ENCODE data around the gene YIF1A.
"Not testable (repeated sequence)": the region's sequence is repeated elsewhere in the genome, so short reads cannot be mapped to it uniquely, and the experiment has no call there.

The YIF1A gene

DNA sequence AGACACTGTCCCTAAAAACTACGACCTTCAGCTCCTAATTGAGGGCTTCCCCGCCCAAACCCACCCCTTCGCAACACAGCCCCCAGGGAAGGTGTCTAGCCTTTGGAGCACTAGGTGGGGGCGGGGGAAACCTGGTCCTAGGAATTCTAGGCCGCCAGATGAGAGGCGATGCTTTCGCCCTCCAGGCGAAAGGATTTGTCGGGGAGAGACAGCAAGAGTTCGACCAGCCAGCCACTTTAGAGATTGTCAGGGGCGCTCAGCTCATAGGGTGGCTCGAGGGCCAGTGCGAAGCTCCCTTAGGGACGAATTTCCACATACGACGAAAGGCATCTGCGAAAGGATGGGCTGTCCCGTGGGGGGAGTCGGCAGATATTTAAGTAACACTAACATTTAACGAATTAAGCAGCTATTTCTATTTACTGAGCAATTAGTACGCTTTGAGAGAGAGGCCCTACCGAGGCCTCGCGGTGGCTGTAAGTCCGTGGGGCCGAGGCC, 22.6 kb upstream of the YIF1A start:
- no peak for DNase-seq

GRCh38 chr11:66310803-66311440, 22.0 kb upstream of the YIF1A start:
- DNase-seq: not testable (repeated sequence)

GRCh38 chr11:66310324-66310723, 21.4 kb upstream of the YIF1A start:
- DNase-seq: no peak

DNA sequence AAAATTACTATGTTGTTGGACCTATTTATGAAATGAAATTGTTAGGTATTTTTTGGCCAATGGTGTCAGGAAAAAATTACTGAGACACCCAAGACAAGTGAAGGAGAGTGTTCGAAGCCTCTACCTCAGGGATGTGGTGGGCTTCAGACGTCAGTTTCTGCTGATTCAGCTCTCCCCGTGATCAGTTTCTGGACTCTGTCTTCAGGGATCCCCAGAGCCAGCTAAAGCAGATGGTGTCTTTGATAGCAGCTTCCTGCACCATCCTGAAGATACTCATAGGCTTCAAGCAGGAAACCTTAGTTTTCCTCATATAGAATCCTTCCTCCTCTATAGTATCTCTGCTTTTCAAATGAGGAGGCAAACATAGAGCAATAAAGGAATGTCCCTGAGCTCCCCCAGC, 20.5 kb upstream of the YIF1A start:
- DNase-seq: no peak

DNA sequence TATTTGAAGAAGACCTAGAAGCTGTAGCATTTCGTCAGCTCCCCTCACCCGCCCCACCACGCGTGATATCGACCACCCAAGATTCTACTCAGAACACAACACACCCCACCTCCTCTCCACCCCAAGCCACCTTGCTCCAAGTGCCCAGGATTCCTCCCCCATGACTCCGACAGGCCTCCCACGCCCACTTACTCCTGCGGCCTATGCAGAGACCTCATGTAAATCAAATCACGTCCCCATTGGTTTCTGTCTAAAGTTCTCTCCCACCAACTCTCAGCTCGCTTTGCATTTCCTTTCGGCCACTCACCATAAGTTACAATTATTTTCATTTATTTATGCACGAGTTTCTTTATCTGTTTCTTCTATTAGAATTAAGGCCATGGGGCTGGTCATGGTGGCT, 13.7 kb upstream of the YIF1A start:
- no peak for DNase-seq

DNA sequence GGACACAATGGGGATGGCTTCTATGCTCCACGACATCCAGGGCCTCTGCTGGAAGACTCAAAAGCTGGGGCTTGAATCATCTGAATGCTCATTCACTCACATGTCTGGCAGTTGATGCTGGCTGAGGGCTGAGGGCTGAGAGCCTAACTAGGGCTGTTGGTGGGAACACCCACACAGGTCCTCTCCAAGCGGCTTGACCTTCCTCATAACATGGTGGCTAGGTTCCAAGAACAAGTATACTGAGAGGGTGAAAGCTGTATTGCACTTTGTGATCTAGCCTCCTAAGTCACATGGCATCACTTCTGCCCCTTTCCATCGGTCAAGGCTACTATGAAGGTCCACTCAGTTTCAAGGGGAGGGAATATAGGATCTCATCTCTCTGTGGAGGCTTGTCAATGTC, 10.2 kb upstream of the YIF1A start:
- DNase-seq: no peak

DNA sequence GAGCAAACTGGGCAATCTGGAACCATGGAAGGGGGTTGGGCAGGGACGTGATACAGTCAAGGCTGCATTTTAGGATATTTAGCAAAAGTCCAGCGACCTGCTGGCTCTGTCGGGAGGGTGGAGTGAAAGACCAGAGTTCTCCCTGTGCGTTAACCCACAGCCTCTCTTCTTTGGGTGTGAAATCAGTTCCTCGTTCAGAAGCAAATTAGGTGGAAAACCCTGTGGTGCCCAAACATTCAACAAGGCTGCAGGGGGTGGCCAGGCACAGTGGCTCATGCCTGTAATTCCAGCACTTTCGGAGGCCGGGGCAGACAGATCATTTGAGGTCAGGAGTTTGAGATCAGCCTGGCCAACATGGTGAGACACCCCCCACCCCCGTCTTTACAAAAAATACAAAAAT, 8.7 kb upstream of the YIF1A start:
- no peak for DNase-seq

DNA sequence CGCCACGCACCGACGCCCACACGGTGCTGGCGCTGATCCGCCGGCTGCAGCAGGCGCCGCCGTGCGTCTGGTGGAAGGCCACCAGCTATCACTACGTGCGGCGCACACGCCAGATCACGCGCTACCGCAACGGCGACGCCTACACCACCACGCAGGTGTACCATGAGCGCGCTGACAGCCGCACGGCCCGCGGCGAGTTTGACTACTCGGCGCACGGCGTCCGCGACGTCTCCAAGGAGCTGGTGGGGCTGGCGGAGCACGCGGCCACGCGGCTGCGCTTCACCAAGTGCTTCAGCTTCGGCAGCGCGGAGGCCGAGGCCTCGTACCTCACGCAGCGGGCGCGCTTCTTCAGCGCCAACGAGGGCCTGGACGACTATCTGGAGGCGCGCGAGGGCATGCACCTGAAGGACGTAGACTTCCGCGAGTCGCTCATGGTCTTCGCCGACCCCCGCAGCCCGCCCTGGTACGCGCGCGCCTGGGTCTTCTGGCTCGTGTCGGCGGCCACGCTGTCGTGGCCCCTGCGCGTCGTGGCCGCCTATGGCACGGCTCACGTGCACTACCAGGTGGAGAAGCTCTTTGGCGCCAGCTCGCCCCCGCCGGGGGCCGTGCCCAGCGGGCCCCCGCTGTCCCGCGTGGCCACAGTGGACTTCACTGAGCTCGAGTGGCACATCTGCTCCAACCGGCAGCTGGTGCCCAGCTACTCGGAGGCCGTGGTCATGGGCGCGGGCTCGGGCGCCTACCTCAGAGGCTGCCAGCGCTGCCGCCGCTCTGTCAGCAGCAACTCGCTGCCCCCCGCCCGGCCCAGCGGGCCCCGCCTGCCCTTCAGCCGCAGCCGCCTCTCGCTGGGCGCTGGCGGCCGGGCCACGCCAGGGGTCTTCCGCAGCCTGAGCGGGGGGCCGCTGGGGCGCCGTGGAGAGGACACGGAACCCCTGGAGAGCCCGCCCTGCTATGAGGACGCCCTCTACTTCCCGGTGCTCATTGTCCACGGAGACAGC, 6.0 kb upstream of the YIF1A start:
- no peak for DNase-seq

DNA sequence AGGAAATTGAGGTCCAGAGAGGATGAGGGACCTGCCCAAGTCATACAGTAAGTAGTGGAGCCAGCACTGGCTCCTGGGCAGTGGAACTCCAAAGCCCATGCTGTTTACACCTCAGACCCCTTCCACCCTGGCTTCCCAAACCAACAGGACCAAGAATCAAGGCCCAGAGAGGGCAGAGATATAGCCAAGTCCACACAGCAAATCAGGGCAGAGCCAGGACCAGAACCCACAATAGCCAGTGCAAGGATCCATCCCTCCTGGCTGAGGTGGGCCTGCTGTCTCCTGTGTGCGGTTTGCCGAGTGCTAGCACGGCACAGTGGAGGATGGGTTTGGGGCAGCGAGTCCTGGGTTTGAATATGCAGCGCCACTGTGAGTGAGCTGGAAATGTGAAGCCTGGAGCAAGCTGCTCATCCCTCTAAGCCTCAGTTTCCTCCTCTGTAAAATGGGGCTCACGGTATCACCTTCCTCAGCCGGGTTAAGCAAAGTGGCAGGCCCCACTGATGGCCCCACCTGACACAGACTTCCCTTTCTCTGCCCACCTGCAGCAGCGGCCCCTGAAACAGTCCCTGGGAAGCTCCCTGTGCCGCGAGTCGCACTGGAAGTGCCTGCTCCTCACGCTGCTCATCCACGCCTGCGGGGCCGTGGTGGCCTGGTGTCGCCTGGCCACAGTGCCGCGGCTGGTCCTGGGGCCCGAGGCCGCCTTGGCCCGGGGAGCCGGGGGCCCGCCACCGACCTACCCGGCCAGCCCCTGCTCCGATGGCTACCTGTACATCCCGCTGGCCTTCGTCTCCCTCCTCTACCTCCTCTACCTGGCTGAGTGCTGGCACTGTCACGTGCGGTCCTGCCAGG, 5.1 kb upstream of the YIF1A start:
- DNase-seq: no peak

DNA sequence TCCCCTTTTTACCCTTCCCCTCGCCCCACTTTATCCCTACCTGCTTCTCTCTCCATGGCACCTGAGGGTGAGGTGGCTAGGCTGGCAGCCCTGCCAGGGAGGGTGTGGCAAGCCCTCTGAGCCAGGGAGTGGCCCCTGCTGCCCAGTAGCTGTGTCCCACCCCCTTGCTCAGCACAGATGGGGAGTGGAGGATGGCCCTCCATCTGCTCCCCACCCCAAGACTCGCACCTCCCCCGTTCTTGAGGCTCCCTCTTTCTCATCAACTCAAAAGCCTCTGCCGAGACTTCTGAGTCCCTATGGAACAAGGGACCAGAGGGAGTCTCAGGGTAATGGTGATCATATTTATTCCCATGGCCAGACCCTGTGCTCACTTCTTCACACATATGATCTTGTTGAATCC, 4.4 kb upstream of the YIF1A start:
- DNase-seq: no peak

DNA sequence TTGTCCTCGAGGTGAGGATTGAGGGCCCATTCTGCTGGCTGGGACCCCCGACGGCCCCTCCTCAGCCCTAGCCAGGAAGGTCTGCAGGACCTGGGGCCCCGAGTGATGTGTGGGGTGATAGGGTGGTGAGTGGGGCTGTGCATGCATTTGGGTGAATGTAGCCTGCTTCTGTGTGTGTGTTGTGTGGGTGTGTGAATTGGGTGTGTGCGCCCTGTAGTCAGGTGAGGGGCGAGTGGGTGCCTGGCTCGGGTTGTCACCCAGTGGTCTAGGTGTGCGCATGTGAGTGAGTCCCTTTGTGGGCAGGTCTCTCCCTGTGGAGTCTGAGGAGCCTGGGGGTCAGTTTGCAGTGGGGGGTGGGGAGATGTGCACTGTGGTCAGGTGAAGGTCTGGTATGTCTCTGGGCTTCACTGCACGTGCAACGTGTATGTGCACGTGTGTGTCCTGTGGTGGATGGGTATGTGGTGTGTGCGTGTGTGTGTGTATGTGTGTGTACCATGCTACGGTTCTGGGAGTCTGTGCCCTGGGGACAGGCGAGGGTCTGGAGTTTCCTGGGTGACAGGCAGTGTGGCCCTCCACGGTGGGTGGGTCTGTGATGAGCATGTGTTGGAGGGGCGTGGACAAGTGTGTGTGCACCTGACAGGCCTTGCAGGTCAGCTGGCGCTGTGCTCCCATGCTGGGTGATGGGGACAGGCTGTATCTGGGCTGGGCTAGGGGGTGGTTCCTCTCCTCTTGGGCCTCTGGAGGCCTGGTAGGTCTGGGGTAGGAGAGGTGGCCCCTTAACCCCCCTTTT, 3.8 kb upstream of the YIF1A start:
- no peak for DNase-seq

DNA sequence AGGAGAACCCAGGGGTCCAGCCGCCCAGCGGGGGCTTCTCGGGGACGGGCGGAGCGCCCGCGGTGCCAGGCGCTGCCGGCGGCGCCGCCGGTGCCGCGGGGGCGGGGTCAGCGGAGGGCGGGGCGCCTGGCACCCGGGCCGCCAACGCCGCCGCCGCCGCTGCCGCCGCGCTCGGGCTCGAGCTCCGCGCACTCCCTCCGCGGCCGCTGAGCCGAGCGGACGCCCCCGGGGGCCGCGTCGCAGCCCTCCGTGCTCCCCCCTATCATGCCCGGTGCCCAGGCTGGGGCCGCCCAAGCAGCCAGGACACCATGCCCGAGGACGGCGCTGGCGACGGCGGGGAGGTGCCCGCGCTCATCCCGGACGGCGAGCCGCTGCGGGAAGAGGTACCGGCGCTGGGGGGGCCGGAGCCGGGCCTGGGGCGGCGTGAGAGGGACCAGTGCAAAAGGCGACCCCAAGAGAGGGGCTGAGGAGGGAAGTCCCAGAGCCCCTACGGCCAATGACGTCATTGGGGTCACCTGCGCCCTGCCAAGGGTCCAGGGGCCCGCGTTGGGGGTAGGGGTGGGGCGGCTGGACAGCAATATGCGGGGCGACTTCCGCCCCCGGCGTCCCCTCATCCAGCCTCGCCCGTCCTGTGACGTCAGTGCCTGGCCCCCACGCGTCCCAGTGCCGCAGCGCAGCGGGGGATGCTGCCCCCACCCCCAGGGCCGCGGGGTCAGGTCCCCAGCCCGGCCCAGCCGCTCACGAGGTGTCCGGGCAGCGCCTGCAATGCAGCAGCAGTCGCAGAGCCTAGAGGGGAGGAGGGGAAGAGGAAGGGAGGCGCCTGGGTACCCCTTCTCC, 3.0 kb upstream of the YIF1A start, which contains the start of gene TMEM151A:
Gene TMEM151A, plus strand, starts transcription at position 189 of the 837 bp plus-strand sequence. Its CDS starts 120 bp downstream, at position 309.
- no peak for DNase-seq

- DNase-seq: peak; percentile 14
Observed at GRCh38 chr11:66291303-66291705, 2.4 kb upstream of the YIF1A start.

GRCh38 chr11:66290330-66290621, 1.3 kb upstream of the YIF1A start:
- no peak for DNase-seq

GRCh38 chr11:66289548-66290329, 796 bp upstream of the YIF1A start:
- DNase-seq: no peak

DNA sequence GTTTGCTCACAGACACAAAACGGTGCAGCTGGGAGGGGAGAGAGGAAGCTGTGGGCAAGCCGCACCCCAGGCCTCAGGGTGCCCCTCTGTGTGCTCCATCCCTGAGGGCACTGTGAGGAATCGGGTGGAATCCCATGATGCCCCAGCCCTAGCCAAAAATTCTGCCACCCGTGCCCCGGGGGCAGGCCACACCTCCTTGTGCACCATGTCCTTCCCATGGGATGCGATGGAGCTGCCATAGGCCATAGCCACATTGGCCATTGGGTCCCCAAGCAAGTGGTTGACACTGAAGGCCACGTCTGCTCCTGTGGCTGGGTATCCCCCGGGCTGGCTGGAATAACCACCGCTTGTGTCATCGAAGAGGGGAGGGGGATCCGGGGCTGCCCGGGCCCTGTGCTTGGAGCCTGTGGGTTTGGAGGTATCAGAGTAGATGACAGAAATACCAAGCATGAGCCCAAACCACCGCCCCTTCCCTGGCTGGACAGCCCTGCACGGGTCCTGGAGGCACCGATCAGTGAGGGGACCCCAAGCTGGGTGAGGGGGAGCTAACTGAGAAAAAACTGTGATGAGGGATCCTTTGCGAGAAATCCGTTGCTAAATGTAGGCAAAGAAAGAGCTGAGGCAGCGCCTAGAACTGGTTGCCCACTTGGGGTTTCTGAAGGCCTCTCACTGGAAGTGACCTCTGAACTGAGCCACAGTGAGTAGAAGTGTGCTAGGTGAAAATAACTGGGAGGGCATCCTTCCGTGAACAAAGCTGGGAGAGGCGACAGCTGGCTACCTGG, 863 bp downstream of the YIF1A start:
- DNase-seq: peak; percentile 34

GRCh38 chr11:66287211-66287888, 1.6 kb downstream of the YIF1A start:
- no peak for DNase-seq

GRCh38 chr11:66286699-66287098, 2.2 kb downstream of the YIF1A start:
- no peak for DNase-seq
